Stimulated activated naive CD8-positive, alpha-beta T cell treated with anti-CD3 and anti-CD28 coated beads, Interleukin-15, Interleukin-2, amounts not matched to agents 100 ng/mL and 50 ng/mL, for 24 hours (primary cell): Measurements from ENCODE around the gene FAM114A1.
"Not testable (repeated sequence)": the region's sequence is repeated elsewhere in the genome, so short reads cannot be mapped to it uniquely, and the experiment has no call there.

Experiments used
- H3K27ac Mint-ChIP-seq: one replicate; pipeline ENCODE4 v1.8.0; 2021; ENCODE audit warnings: mild to moderate bottlenecking, mixed read lengths
- H3K27me3 Mint-ChIP-seq: one replicate; pipeline ENCODE4 v1.8.0; 2021; ENCODE audit warnings: mixed read lengths
- H3K36me3 Mint-ChIP-seq: one replicate; pipeline ENCODE4 v1.8.0; 2021; ENCODE audit warnings: low read depth, mixed read lengths
- H3K4me1 Mint-ChIP-seq: one replicate; pipeline ENCODE4 v1.8.0; 2021; ENCODE audit warnings: low read depth, mixed read lengths
- H3K4me3 Mint-ChIP-seq: one replicate; pipeline ENCODE4 v1.8.0; 2021; ENCODE audit warnings: mild to moderate bottlenecking, mixed read lengths
- H3K9me3 Mint-ChIP-seq: one replicate; pipeline ENCODE4 v1.8.0; 2021; ENCODE audit warnings: mixed read lengths

FAM114A1 gene

GRCh38 chr4:38904682-38905081 lies 37.1 kb downstream of the FAM114A1 start:
- H3K27me3 Mint-ChIP-seq, result peaks cover 2% of the 10 kb centered on the region
- H3K27ac Mint-ChIP-seq, result no peak overlapping the region
- no peaks in the 10 kb centered on the region for H3K9me3 Mint-ChIP-seq
- no peaks in the 10 kb centered on the region for H3K36me3 Mint-ChIP-seq
- no peak overlapping the region for H3K4me3 Mint-ChIP-seq
- H3K4me1 Mint-ChIP-seq, result no peaks in the 10 kb centered on the region

GRCh38 chr4:38905652-38906385 lies 38.2 kb downstream of the FAM114A1 start:
- H3K4me1 Mint-ChIP-seq, result no peaks in the 10 kb centered on the region
- no peak overlapping the region for H3K4me3 Mint-ChIP-seq
- no peaks in the 10 kb centered on the region for H3K27me3 Mint-ChIP-seq
- H3K9me3 Mint-ChIP-seq, result no peaks in the 10 kb centered on the region
- no peak overlapping the region for H3K27ac Mint-ChIP-seq
- H3K36me3 Mint-ChIP-seq, result no peaks in the 10 kb centered on the region

- Mint-ChIP-seq H3K9me3 (no peaks in the 10 kb centered on the region), H3K27ac (no peak overlapping the region), H3K27me3 (no peaks in the 10 kb centered on the region), H3K36me3 (no peaks in the 10 kb centered on the region), H3K4me1 (no peaks in the 10 kb centered on the region), H3K4me3 (no peak overlapping the region)
These were observed 40.2 kb downstream of the FAM114A1 start for GRCh38 chr4:38907696-38908270.

- H3K36me3 Mint-ChIP-seq, result no peaks in the 10 kb centered on the region
- H3K27me3 Mint-ChIP-seq, result no peaks in the 10 kb centered on the region
- no peaks in the 10 kb centered on the region for H3K4me1 Mint-ChIP-seq
- H3K9me3 Mint-ChIP-seq, result no peaks in the 10 kb centered on the region
- H3K4me3 Mint-ChIP-seq, result no peak overlapping the region
- H3K27ac Mint-ChIP-seq, result no peak overlapping the region
These were observed 41.4 kb downstream of the FAM114A1 start for GRCh38 chr4:38909015-38909414.

- H3K27me3 Mint-ChIP-seq, result no peaks in the 10 kb centered on the region
- peaks cover 4% of the 10 kb centered on the region for H3K36me3 Mint-ChIP-seq
These were observed 43.7 kb downstream of the FAM114A1 start for GRCh38 chr4:38911257-38911656.

GRCh38 chr4:38914854-38915253 lies 47.2 kb downstream of the FAM114A1 start:
- peaks cover 4% of the 10 kb centered on the region for H3K36me3 Mint-ChIP-seq

More at GRCh38 chr4:38911257-38911656, 43.7 kb downstream of the FAM114A1 start:
- Mint-ChIP-seq H3K27ac (no peak overlapping the region), H3K4me1 (peaks cover 8% of the 10 kb centered on the region), H3K4me3 (no peak overlapping the region), H3K9me3 (no peaks in the 10 kb centered on the region)

GRCh38 chr4:38916267-38916666 lies 48.7 kb downstream of the FAM114A1 start:
- not testable (repeated sequence) for H3K27ac Mint-ChIP-seq, H3K4me1 Mint-ChIP-seq, H3K4me3 Mint-ChIP-seq, H3K36me3 Mint-ChIP-seq, H3K9me3 Mint-ChIP-seq, H3K27me3 Mint-ChIP-seq

More at GRCh38 chr4:38914854-38915253, 47.2 kb downstream of the FAM114A1 start:
- H3K4me3 Mint-ChIP-seq, result no peak overlapping the region
- no peak overlapping the region for H3K27ac Mint-ChIP-seq
- H3K9me3 Mint-ChIP-seq, result no peaks in the 10 kb centered on the region
- H3K4me1 Mint-ChIP-seq, result peaks cover 8% of the 10 kb centered on the region
- no peaks in the 10 kb centered on the region for H3K27me3 Mint-ChIP-seq

- Mint-ChIP-seq H3K4me1 (peaks cover 8% of the 10 kb centered on the region), H3K27me3 (peaks cover 4% of the 10 kb centered on the region), H3K27ac (no peak overlapping the region), H3K4me3 (no peak overlapping the region), H3K9me3 (no peaks in the 10 kb centered on the region), H3K36me3 (peaks cover 4% of the 10 kb centered on the region)
These were observed 49.9 kb downstream of the FAM114A1 start for GRCh38 chr4:38917481-38918025.

GRCh38 chr4:38919494-38919893 lies 51.9 kb downstream of the FAM114A1 start:
- H3K4me3 Mint-ChIP-seq, result no peak overlapping the region
- no peak overlapping the region for H3K27ac Mint-ChIP-seq
- H3K4me1 Mint-ChIP-seq, result peaks cover 8% of the 10 kb centered on the region
- H3K9me3 Mint-ChIP-seq, result no peaks in the 10 kb centered on the region
- H3K27me3 Mint-ChIP-seq, result peaks cover 4% of the 10 kb centered on the region
- H3K36me3 Mint-ChIP-seq, result peaks cover 4% of the 10 kb centered on the region

- H3K4me3 Mint-ChIP-seq, result no peak overlapping the region
- H3K36me3 Mint-ChIP-seq, result peaks cover 4% of the 10 kb centered on the region
- peaks cover 4% of the 10 kb centered on the region for H3K27me3 Mint-ChIP-seq
- peaks cover 4% of the 10 kb centered on the region for H3K4me1 Mint-ChIP-seq
- H3K9me3 Mint-ChIP-seq, result no peaks in the 10 kb centered on the region
- no peak overlapping the region for H3K27ac Mint-ChIP-seq
These were observed 52.6 kb downstream of the FAM114A1 start for GRCh38 chr4:38920186-38920585.

GRCh38 chr4:38920677-38921076 lies 53.1 kb downstream of the FAM114A1 start:
- Mint-ChIP-seq H3K27ac (no peak overlapping the region), H3K4me1 (no peaks in the 10 kb centered on the region)

GRCh38 chr4:38921151-38921550 lies 53.5 kb downstream of the FAM114A1 start:
- no peak overlapping the region for H3K27ac Mint-ChIP-seq
- H3K36me3 Mint-ChIP-seq, result peaks cover under 1% of the 10 kb centered on the region
- no peaks in the 10 kb centered on the region for H3K4me1 Mint-ChIP-seq
- H3K9me3 Mint-ChIP-seq, result no peaks in the 10 kb centered on the region
- H3K27me3 Mint-ChIP-seq, result peaks cover 4% of the 10 kb centered on the region
- H3K4me3 Mint-ChIP-seq, result no peak overlapping the region

More at GRCh38 chr4:38920677-38921076, 53.1 kb downstream of the FAM114A1 start:
- H3K4me3 Mint-ChIP-seq, result no peak overlapping the region
- H3K9me3 Mint-ChIP-seq, result no peaks in the 10 kb centered on the region
- H3K27me3 Mint-ChIP-seq, result peaks cover 4% of the 10 kb centered on the region
- H3K36me3 Mint-ChIP-seq, result peaks cover 4% of the 10 kb centered on the region

- no peaks in the 10 kb centered on the region for H3K36me3 Mint-ChIP-seq
- H3K4me1 Mint-ChIP-seq, result no peaks in the 10 kb centered on the region
- H3K27ac Mint-ChIP-seq, result no peak overlapping the region
- peaks cover 4% of the 10 kb centered on the region for H3K27me3 Mint-ChIP-seq
- H3K9me3 Mint-ChIP-seq, result no peaks in the 10 kb centered on the region
- no peak overlapping the region for H3K4me3 Mint-ChIP-seq
These were observed 56.1 kb downstream of the FAM114A1 start for GRCh38 chr4:38923746-38924145.

GRCh38 chr4:38924353-38924752 lies 56.7 kb downstream of the FAM114A1 start:
- Mint-ChIP-seq H3K27ac (no peak overlapping the region), H3K36me3 (no peaks in the 10 kb centered on the region), H3K4me1 (no peaks in the 10 kb centered on the region), H3K4me3 (no peak overlapping the region), H3K27me3 (peaks cover 4% of the 10 kb centered on the region), H3K9me3 (no peaks in the 10 kb centered on the region)

- Mint-ChIP-seq H3K27ac (no peak overlapping the region), H3K4me1 (peaks cover 5% of the 10 kb centered on the region), H3K4me3 (no peak overlapping the region), H3K27me3 (peaks cover 4% of the 10 kb centered on the region), H3K36me3 (no peaks in the 10 kb centered on the region), H3K9me3 (no peaks in the 10 kb centered on the region)
These were observed 58.1 kb downstream of the FAM114A1 start for GRCh38 chr4:38925492-38926413.
